ENCODE measurements around the gene MOB3A. TPM values are rescaled to one million over a fixed set of nuclear protein-coding genes. Genes with fewer than 3 reads are reported as not detected.

The MOB3A gene
- total and polyA plus RNA-seq, 2 of the 8 experiments (the other 6 are each of a cell fraction or from before 2014, with no cell fraction given) = 9.2 to 9.6 TPM

DNA sequence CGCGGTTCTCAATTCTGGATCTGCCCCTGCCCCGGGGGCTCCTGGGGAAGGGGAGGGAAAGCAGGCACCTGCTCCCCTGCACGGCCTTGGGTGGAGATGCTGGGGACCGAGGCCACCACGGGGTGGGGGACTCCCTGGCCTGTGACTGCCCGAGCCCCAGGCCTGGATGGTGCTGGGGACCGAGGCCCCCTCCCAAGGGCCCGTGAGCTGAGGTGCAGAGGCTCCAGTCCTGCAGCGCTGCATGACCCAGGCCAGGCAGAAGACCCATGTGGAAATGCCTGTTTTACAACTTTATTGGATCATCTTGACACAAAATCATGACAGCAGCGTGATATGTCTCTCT is 4.6 kb upstream of the MOB3A start (continued):
- no peak for TF ChIP-seq GABPA (IDR thresholded peaks at IDR 0.05; ENCODE audit: borderline replicate concordance, insufficient read depth, low read length)

All from H1 (cell line).